Right lobe of liver (tissue), 4 donors: Measurements from ENCODE around the gene BRD3OS.

Experiments used
- CTCF ChIP-seq, 4 donors: fragments of 200-600 bp in 3 of 4; fragments of 450-650 bp in 1 of 4; IDR thresholded peaks; one replicate each; pipeline versions ENCODE4 v1.5.1 to v1.8.0; 2016 to 2022; ENCODE audit warnings: antibody characterized with exemption in 4 of 4, mild to moderate bottlenecking in 2 of 4
- POLR2A ChIP-seq: fragments of 450-650 bp; IDR thresholded peaks from one replicate; pipeline ENCODE4 v1.6.1; 2017; ENCODE audit warnings: antibody characterized with exemption, mild to moderate bottlenecking
- donor health status: DM: no; HTN: no; CAD: no.
- donor health status: DM: no; HTN: no; CAD: no.
- donor health status: DM: no; HTN: yes; CAD: no.

GRCh38 chr9:133981589-133981957 is 43.7 kb upstream of the BRD3OS start:
- TF ChIP-seq CTCF (IDR thresholded peaks at IDR 0.05) (no peak), POLR2A (no peak)
